H1 (cell line): Measurements from ENCODE around the gene GRID2. TPM values are rescaled to one million over a fixed set of nuclear protein-coding genes. Genes with fewer than 3 reads are reported as not detected.

Experiments used
- CTCF ChIA-PET: fragments of 300-600 bp; sonication (Branson Sonifier 250); formaldehyde crosslinking; loops from one replicate; lab custom pipeline; 2021; ENCODE audit not compliant: partially characterized antibody; lab: Charles Lee
- POLR2A ChIA-PET: fragments of 300-600 bp; sonication (Branson Sonifier 250); formaldehyde crosslinking; loops from one replicate; lab custom pipeline; 2021; ENCODE audit warnings: inconsistent platforms; ENCODE audit not compliant: partially characterized antibody; lab: Charles Lee
- DNase-seq, 2 experiments: peaks; one replicate each; pipeline versions ENCODE4 v3.0.0 to v3.0.0-alpha.2; 2010 to 2022; ENCODE audit warnings: low spot score in 2 of 2, low read depth in 1 of 2, mixed read lengths in 1 of 2
- FAIRE-seq: peaks from 2 replicates; lab custom pipeline; 2011; peaks lifted over from hg19 to GRCh38; lab: Jason Lieb, UNC
- H2AFZ ChIP-seq: 2 replicates; pipeline ENCODE4 v1.8.1; 2012; ENCODE audit warnings: low read length, inconsistent platforms
- H2AK5ac ChIP-seq: 2 replicates; pipeline ENCODE4 v1.6.1; 2013; ENCODE audit warnings: low read depth, low read length
- H2BK120ac ChIP-seq: replicated peaks from 2 replicates; pipeline ENCODE3; 2013; ENCODE audit warnings: low read depth, low read length, inconsistent platforms
- H2BK12ac ChIP-seq: 2 replicates; pipeline ENCODE4 v1.6.1; 2013; ENCODE audit warnings: low read depth, low read length
- H2BK15ac ChIP-seq: 2 replicates; pipeline ENCODE4 v1.6.1; 2013; ENCODE audit warnings: low read length
- H2BK20ac ChIP-seq: 2 replicates; pipeline ENCODE4 v1.6.1; 2013; ENCODE audit warnings: low read length
- H2BK5ac ChIP-seq: 2 replicates; pipeline ENCODE4 v1.6.1; 2013; ENCODE audit warnings: low read depth, low read length
- H3K14ac ChIP-seq: 2 replicates; pipeline ENCODE4 v1.6.1; 2013; ENCODE audit warnings: inconsistent platforms; ENCODE audit not compliant: insufficient read length
- H3K18ac ChIP-seq: 2 replicates; pipeline ENCODE4 v1.6.1; 2013; ENCODE audit warnings: low read length; ENCODE audit errors: extremely low read depth
- H3K23ac ChIP-seq: 2 replicates; pipeline ENCODE4 v1.6.1; 2013; ENCODE audit warnings: inconsistent platforms; ENCODE audit not compliant: insufficient read length
- H3K23me2 ChIP-seq: 2 replicates; pipeline ENCODE4 v1.6.1; 2013; ENCODE audit warnings: low read depth, low read length
- H3K27ac ChIP-seq: 2 replicates; pipeline ENCODE4 v1.6.1; 2011; ENCODE audit warnings: low read depth, low read length, inconsistent platforms
- H3K27me3 ChIP-seq, 4 experiments: replicated peaks in 1 of 4; 1 replicate in 1 of 4; 2 replicates in 3 of 4; pipeline versions ENCODE4 v1.6.1 to v1.8.1; 2011 to 2013; ENCODE audit warnings: low read length in 3 of 4, mild to moderate bottlenecking in 3 of 4, inconsistent platforms in 2 of 4, mixed read lengths in 2 of 4, moderate library complexity in 1 of 4; ENCODE audit not compliant: control insufficient read depth in 3 of 4, insufficient read depth in 3 of 4; ENCODE audit errors: extremely low read depth in 1 of 4
- H3K36me3 ChIP-seq, 4 experiments: 2 replicates each; pipeline versions ENCODE4 v1.6.1 to v1.8.1; 2011 to 2013; ENCODE audit warnings: mild to moderate bottlenecking in 4 of 4, low read length in 3 of 4, moderate library complexity in 2 of 4, control low read depth in 1 of 4, inconsistent platforms in 1 of 4; ENCODE audit not compliant: insufficient read depth in 4 of 4, control insufficient read depth in 2 of 4
- H3K4ac ChIP-seq: replicated peaks from 2 replicates; pipeline ENCODE3; 2013; ENCODE audit warnings: low read length, low read depth, mixed read lengths, inconsistent platforms; ENCODE audit not compliant: insufficient read length
- H3K4me1 ChIP-seq, 4 experiments: replicated peaks in 1 of 4; 1 replicate in 1 of 4; 2 replicates in 3 of 4; pipeline versions ENCODE4 v1.6.1 to v1.8.1; 2011 to 2013; ENCODE audit warnings: low read length in 3 of 4, inconsistent platforms in 2 of 4, mixed read lengths in 1 of 4; ENCODE audit not compliant: insufficient read depth in 4 of 4, control insufficient read depth in 3 of 4
- H3K4me2 ChIP-seq, 2 experiments: 2 replicates each; pipeline versions ENCODE4 v1.6.1 to v1.8.1; 2011 to 2013; ENCODE audit warnings: low read depth in 2 of 2, low read length in 2 of 2, control low read depth in 1 of 2, inconsistent platforms in 1 of 2, mild to moderate bottlenecking in 1 of 2; ENCODE audit not compliant: insufficient read depth in 1 of 2
- H3K4me3 ChIP-seq, 4 experiments: fragments of 200-600, 300-600 bp in 1 of 4; sonication (generic), shearing (Covaris generic), sonication (Bioruptor Twin) in 1 of 4; 2 replicates each; pipeline versions ENCODE4 v1.5.1 to v1.8.1; 2011 to 2016; ENCODE audit warnings: low read length in 4 of 4, low read depth in 3 of 4, control low read depth in 2 of 4, inconsistent platforms in 2 of 4, mild to moderate bottlenecking in 2 of 4, mixed read lengths in 1 of 4, moderate library complexity in 1 of 4; ENCODE audit not compliant: insufficient read depth in 2 of 4; ENCODE audit errors: extremely low read depth in 1 of 4
- H3K56ac ChIP-seq: replicated peaks from 2 replicates; pipeline ENCODE3; 2013; ENCODE audit warnings: low read depth, mild to moderate bottlenecking, mixed read lengths, low read length, inconsistent platforms; ENCODE audit not compliant: insufficient read length
- H3K79me1 ChIP-seq: 2 replicates; pipeline ENCODE4 v1.6.1; 2013; ENCODE audit warnings: low read depth, low read length, control low read depth
- H3K79me2 ChIP-seq, 2 experiments: 2 replicates each; pipeline versions ENCODE4 v1.6.1 to v1.8.1; 2012 to 2013; ENCODE audit warnings: low read length in 2 of 2, mild to moderate bottlenecking in 2 of 2, inconsistent platforms in 1 of 2; ENCODE audit not compliant: insufficient read depth in 2 of 2, control insufficient read depth in 1 of 2
- H3K9ac ChIP-seq, 4 experiments: replicated peaks in 1 of 4; 1 replicate in 1 of 4; 2 replicates in 3 of 4; pipeline versions ENCODE4 v1.6.1 to v1.8.1; 2011 to 2013; ENCODE audit warnings: low read depth in 3 of 4, low read length in 3 of 4, control low read depth in 2 of 4, mild to moderate bottlenecking in 2 of 4, moderate library complexity in 2 of 4, inconsistent platforms in 1 of 4; ENCODE audit errors: extremely low read depth in 1 of 4
- H3K9me3 ChIP-seq, 2 experiments: 2 replicates each; pipeline versions ENCODE4 v1.6.1 to v1.8.1; 2012 to 2013; ENCODE audit warnings: mild to moderate bottlenecking in 2 of 2, moderate library complexity in 2 of 2, control low read depth in 1 of 2, inconsistent platforms in 1 of 2, low read depth in 1 of 2, low read length in 1 of 2, mixed read lengths in 1 of 2; ENCODE audit not compliant: insufficient read depth in 2 of 2
- H4K20me1 ChIP-seq, 2 experiments: replicated peaks in 1 of 2; 2 replicates each; pipeline versions ENCODE3 to v1.8.1; 2011 to 2013; ENCODE audit warnings: inconsistent platforms in 2 of 2, low read length in 2 of 2, mild to moderate bottlenecking in 1 of 2; ENCODE audit not compliant: insufficient read depth in 2 of 2, control insufficient read depth in 1 of 2
- H4K5ac ChIP-seq: 2 replicates; pipeline ENCODE4 v1.6.1; 2013; ENCODE audit warnings: low read length, low read depth, mixed read lengths, inconsistent platforms; ENCODE audit not compliant: insufficient read length
- H4K8ac ChIP-seq: 2 replicates; pipeline ENCODE4 v1.8.0; 2013; ENCODE audit warnings: mild to moderate bottlenecking, moderate library complexity, low read length, inconsistent platforms; ENCODE audit not compliant: insufficient read depth; ENCODE audit errors: extremely low read depth
- H4K91ac ChIP-seq: replicated peaks from 2 replicates; pipeline ENCODE3; 2013; ENCODE audit warnings: low read length, mixed read lengths, inconsistent platforms; ENCODE audit not compliant: insufficient read length
- ATF3 ChIP-seq: IDR thresholded peaks from 2 replicates; pipeline ENCODE4 v1.6.1; 2011; ENCODE audit warnings: low read depth, mild to moderate bottlenecking, low read length; ENCODE audit not compliant: insufficient read depth
- JUND ChIP-seq: IDR thresholded peaks from 2 replicates; pipeline ENCODE4 v1.6.1; 2011; ENCODE audit warnings: mild to moderate bottlenecking, improper control_type of control experiment, low read length
- POLR2A ChIP-seq, 2 experiments: IDR thresholded peaks; 1 replicate in 1 of 2; 2 replicates in 1 of 2; pipeline ENCODE4 v1.6.1; 2011; ENCODE audit warnings: low read depth in 2 of 2, low read length in 2 of 2, mild to moderate bottlenecking in 2 of 2; ENCODE audit errors: control extremely low read depth in 1 of 2
- WGBS, 2 experiments: shearing (Covaris generic) in 1 of 2; methylation state at CpG; one replicate each; pipeline versions ENCODE4 v1.1.6 to v1.1.7; 2013 to 2015; ENCODE audit warnings: low lambda C conversion rate in 2 of 2, mixed read lengths in 2 of 2, inconsistent platforms in 1 of 2, low coverage in 1 of 2, missing lambda C conversion rate in 1 of 2; ENCODE audit not compliant: insufficient replicate concordance in 2 of 2, insufficient coverage in 1 of 2, insufficient read length in 1 of 2; ENCODE audit errors: extremely low coverage in 1 of 2, missing lambda C conversion rate in 1 of 2; 5-methylcytosine and 5-hydroxymethylcytosine counted together
- polyA plus RNA-seq, 7 experiments: library from polyadenylated mRNA; depleted of rRNA in 3 of 7; stranded (reverse) in 5 of 7; unstranded in 2 of 7; fragments of >200 nt in 5 of 7; fragments of 200-250 nt in 2 of 7; gene quantifications; 1 replicate in 5 of 7; 2 replicates in 1 of 7; 4 replicates in 1 of 7; pipeline versions ENCODE4 v1.2.1 to v1.2.3, GENCODE V29; 2011 to 2013; ENCODE audit warnings: missing spikeins in 2 of 7, mixed read lengths in 2 of 7
- total RNA-seq: library from RNA; stranded (reverse); fragmentation: NEBNext Ultra II Directional; extraction: Animal tissue kit (Norgen Biotek cat#: 25700); gene quantifications from 2 replicates; pipeline ENCODE4 v1.2.1, GENCODE V29; 2021

Gene GRID2
- total and polyA plus RNA-seq, 2 of the 8 experiments (the other 6 are each of a cell fraction or from before 2014, with no cell fraction given): 31.1 to 81.9 TPM

- 84% methylated on average over 3 of the region's 3 CpGs; no CpG with 5 or more reads in 1 of the 2 experiments for WGBS, 2 experiments
- no peak overlapping the region for H3K9ac ChIP-seq
- no peaks in the 10 kb centered on the region for H3K79me1 ChIP-seq
- peaks cover 1 to 3% of the 10 kb centered on the region in 2 experiments for H4K20me1 ChIP-seq
- H2BK12ac ChIP-seq: no peak overlapping the region
- H3K23me2 ChIP-seq: no peaks in the 10 kb centered on the region
- no peak overlapping the region for H4K8ac ChIP-seq
- H2BK120ac ChIP-seq: no peak overlapping the region
- H3K27ac ChIP-seq: no peak overlapping the region
- no peak overlapping the region for H3K14ac ChIP-seq
- TF ChIP-seq POLR2A (IDR thresholded peaks at IDR 0.05; ENCODE audit: control extremely low read depth in 1 of 2, low read depth in 2 of 2, low read length in 2 of 2) (no peak), ATF3 (no peak), JUND (no peak)
- no peak overlapping the region for H4K5ac ChIP-seq
- H4K91ac ChIP-seq: no peak overlapping the region
- H2AFZ ChIP-seq: no peak overlapping the region
- no peak overlapping the region for H2BK15ac ChIP-seq
- H3K56ac ChIP-seq: no peak overlapping the region
- no peak for DNase-seq
- H3K4me3 ChIP-seq: no peak overlapping the region
- no peaks in the 10 kb centered on the region for H3K79me2 ChIP-seq
- H3K4me1 ChIP-seq: no peaks in the 10 kb centered on the region
- H2BK20ac ChIP-seq: no peak overlapping the region
- no peak overlapping the region for H2BK5ac ChIP-seq
- no peak overlapping the region for H3K18ac ChIP-seq
- POLR2A ChIA-PET: no interaction called here
- no peaks in the 10 kb centered on the region for H3K27me3 ChIP-seq
- FAIRE-seq: no peak
- H3K4me2 ChIP-seq: no peak overlapping the region
- no peak overlapping the region for H2AK5ac ChIP-seq
- H3K36me3 ChIP-seq: no peaks in the 10 kb centered on the region
- H3K9me3 ChIP-seq: no peaks in the 10 kb centered on the region
- CTCF ChIA-PET: no interaction called here
- no peak overlapping the region for H3K4ac ChIP-seq
- no peak overlapping the region for H3K23ac ChIP-seq
Measured at GRCh38 chr4:93693141-93693540, 1389.4 kb downstream of the GRID2 start.
